Measurements from ENCODE around the gene PRKAG2.
"Not testable (repeated sequence)": the region's sequence is repeated elsewhere in the genome, so short reads cannot be mapped to it uniquely, and the experiment has no call there.

PRKAG2 gene

DNA sequence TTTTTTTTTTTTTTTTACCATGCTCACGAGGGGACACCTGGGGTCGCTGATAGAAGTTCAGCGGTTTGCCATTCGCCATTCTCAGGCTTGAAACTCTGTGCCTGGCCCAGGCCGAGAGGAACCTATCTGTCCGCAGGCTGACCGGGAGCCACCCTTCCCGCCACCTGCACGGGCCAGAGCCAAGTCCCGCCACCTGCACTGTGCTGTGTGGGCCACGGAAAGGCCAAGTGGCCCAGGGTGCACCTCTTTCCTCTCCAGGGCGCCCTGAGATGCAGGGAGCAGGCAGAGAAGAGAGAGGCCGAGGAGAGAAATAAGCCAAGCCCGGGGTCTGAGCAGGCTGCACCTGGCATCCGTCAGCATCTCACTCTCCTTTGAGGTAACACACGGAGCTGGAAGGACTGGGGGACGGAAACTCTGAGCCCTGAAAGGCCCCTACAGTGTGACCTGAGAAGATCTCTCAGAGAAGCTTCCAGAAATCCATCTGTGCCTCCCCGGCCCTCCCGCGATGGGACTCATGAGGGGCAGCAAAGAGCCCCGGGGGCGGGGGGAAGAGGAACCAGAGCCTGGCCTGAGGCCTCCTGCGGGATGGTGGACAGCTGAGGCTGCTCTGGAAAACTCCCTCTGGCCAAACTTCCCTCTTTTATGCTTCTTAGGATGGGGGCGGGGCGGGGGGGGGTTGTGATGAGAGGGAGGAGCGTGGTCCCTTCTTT lies 46.6 kb downstream of the PRKAG2 start:
- FAIRE-seq (no peak), DNase-seq (ENCODE audit: insufficient read length, low spot score) (no peak)
- TF ChIP-seq POLR2A (IDR thresholded peaks at IDR 0.05; ENCODE audit: low read depth, low read length) = no peak

GRCh38 chr7:151829707-151830106 lies 47.2 kb downstream of the PRKAG2 start:
- no peak for TF ChIP-seq POLR2A (IDR thresholded peaks at IDR 0.05; ENCODE audit: low read depth, low read length)
- FAIRE-seq = no peak
- DNase-seq (ENCODE audit: insufficient read length, low spot score) = no peak

GRCh38 chr7:151827620-151828019 lies 49.3 kb downstream of the PRKAG2 start:
- FAIRE-seq (no peak), DNase-seq (ENCODE audit: insufficient read length, low spot score) (no peak)
- TF ChIP-seq POLR2A (IDR thresholded peaks at IDR 0.05; ENCODE audit: low read depth, low read length) = no peak

DNA sequence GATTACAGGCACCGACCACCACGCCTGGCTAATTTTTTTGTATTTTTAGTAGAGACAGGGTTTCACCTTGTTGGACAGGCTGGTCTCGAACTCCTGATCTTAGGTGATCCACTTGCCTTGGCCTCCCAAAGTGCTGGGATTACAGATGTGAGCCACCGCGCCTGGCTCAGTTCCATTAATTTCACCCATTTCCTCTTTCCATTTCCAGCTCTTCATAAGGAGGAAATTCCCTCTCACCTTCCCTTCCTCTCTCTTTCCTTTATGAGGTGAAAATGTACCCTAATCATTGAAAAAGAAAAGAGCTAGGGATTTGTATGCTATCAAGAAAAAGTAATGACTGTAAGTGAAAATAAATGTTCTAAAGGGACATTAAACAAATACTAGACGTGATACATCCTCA lies 50.6 kb downstream of the PRKAG2 start:
- FAIRE-seq = not testable (repeated sequence)

DNA sequence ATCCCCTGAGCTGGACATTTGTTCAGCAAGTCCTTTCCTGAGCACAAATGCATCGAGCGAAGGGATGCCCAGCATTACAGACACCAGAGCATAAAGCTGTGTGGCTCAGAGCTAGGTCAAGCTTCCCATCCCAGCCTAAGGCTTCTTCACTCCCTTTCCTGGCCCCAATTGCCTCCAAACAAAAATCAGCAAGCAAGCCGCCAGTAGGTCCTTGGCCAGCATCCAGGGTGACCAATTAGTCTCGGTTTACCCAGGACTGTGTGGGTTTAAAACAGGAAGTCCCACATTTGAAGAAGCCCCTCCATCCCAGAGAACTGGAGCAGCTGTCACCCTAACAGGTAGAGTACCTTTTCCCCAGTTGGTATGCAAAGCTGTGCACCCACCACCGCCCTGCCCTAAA lies 51.2 kb downstream of the PRKAG2 start:
- FAIRE-seq (no peak), DNase-seq (ENCODE audit: insufficient read length, low spot score) (no peak)
- no peak for TF ChIP-seq POLR2A (IDR thresholded peaks at IDR 0.05; ENCODE audit: low read depth, low read length)

More for the DNA sequence above, 50.6 kb downstream of the PRKAG2 start:
- DNase-seq (ENCODE audit: insufficient read length, low spot score) = not testable (repeated sequence)

GRCh38 chr7:151824373-151824933 lies 52.5 kb downstream of the PRKAG2 start:
- DNase-seq (ENCODE audit: insufficient read length, low spot score) = no peak
- no peak for TF ChIP-seq POLR2A (IDR thresholded peaks at IDR 0.05; ENCODE audit: low read depth, low read length)
- no peak for FAIRE-seq

DNA sequence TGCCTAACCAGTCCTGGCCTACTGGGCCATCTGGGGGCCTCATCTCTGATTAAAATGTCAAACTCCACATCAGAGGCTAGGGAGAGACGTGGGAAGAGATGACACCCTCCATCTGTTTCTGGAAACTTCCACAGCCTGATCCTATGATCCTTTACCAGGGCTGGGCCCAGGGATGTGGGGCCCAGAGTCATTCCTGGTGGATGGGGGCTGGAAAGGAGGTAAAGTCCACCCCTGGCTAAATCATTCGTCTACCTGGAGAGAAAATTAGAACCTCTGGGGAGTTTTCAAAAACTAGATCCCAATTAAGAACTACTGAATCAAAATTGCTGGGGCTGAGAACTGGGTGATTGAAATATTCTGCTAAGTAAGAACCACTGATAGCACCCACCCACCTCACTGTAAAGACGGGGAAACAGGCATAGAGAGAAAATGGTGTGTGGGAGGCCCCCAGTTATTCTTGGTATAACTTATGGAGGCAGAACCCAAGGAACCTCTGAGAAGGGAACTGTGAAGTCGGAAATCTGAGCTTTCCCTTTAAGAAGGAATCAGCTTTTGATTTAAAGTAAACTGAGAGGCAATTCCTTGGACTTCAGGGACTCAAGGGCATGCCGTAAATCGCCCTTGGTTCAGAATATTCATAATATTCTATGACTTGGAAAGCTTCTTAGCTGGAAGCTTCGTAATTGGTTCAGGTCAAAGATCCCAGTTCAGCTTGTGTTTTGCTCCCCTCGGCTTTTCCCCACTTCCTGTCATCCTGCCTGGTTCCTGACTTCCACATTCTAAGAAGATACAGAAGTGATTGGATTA lies 53.1 kb downstream of the PRKAG2 start:
- FAIRE-seq (no peak), DNase-seq (ENCODE audit: insufficient read length, low spot score) (no peak)

DNA sequence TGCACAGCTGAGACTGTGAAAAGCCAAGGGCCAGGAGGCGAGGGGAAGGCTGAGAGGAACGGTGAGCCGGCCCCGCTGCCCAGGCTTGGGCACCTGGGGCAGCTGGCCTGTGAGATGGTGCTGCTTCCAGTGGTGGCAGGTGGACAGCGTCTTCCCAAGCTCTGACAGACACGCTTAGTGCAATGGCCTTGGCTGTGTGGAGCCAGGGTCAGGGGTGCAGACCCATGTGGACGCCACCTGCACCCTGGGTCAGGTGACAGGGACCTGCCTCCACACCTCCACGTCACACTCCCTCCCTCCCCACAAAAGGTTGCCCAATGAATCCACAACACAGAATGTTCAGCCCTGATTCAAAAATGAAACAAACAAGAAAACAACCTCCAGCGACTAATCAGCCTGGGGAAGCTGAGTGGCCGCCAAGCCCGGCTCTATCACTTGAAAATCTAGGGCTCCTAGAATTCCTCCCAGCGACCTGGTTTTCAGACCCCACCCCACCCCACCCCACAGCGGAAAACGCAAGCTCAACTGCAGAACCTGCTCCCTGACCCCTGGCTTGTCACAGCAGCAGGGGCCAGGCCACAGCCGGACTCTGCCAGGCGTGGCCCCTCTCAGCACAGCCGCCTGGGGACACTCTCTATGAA lies 54.3 kb downstream of the PRKAG2 start:
- no peak for TF ChIP-seq POLR2A (IDR thresholded peaks at IDR 0.05; ENCODE audit: low read depth, low read length)
- no peak for FAIRE-seq
- no peak for DNase-seq (ENCODE audit: insufficient read length, low spot score)

More for the DNA sequence above, 53.1 kb downstream of the PRKAG2 start:
- no peak for TF ChIP-seq POLR2A (IDR thresholded peaks at IDR 0.05; ENCODE audit: low read depth, low read length)

DNA sequence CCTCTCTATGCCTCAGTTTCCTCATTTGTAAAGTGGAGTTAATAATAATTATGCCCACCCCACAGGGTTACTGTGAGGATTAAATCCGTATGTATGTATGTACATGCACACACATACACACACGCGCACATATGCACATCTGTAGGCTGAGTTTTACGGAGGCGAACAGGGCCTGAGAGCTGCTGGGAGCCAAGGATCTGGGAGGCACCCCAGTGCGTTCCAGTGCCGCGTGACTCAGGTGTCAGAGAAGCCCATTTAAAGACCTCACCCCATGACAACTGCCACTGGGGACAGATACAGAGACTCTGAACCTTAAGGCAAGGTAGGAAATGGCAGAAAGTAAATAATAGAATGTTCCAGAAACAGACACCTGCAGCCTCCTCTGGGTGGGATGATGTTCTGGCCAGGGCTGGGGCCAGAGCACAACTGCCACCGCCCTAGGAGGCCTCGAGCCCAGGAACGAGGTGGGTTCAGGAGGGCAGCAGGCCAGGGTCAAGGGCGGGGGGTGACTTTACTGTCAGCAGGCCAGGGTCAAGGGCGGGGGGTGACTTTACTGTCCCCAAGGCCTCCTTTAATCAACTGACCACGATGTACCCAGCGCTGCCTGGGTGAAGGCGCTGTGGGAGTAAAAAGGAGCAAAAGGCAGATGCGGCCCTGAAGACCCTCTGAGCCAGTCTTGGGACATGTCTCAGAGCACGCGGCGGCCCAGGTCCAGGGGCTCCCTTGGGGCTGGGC lies 54.9 kb downstream of the PRKAG2 start:
- TF ChIP-seq POLR2A (IDR thresholded peaks at IDR 0.05; ENCODE audit: low read depth, low read length) = no peak
- FAIRE-seq (no peak), DNase-seq (ENCODE audit: insufficient read length, low spot score) (no peak)

GRCh38 chr7:151821226-151821625 lies 55.7 kb downstream of the PRKAG2 start:
- no peak for DNase-seq (ENCODE audit: insufficient read length, low spot score)
- FAIRE-seq = no peak
- TF ChIP-seq POLR2A (IDR thresholded peaks at IDR 0.05; ENCODE audit: low read depth, low read length) = no peak

GRCh38 chr7:151820491-151821105 lies 56.3 kb downstream of the PRKAG2 start:
- DNase-seq (ENCODE audit: insufficient read length, low spot score) = no peak
- no peak for TF ChIP-seq POLR2A (IDR thresholded peaks at IDR 0.05; ENCODE audit: low read depth, low read length)
- no peak for FAIRE-seq

DNA sequence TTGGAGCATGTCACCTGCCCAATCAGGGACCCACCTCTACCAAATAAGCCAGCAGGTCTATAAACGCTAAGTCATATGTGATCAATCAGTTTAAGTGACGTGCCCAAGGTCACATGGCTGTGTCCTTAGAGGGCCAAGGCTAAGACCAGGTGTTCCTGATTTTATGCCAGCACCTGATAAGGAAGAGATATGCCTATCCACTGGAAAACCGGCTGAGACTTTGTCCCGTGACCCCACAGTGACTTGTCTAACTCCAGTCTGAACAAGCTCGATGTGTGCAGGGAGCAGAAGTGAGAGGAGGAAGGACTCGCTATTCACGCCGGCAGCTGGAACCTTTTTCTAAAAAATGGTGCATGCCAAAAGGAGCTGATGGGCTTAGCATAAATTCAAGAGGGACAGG lies 57.0 kb downstream of the PRKAG2 start:
- DNase-seq (ENCODE audit: insufficient read length, low spot score) (no peak), FAIRE-seq (no peak)
- no peak for TF ChIP-seq POLR2A (IDR thresholded peaks at IDR 0.05; ENCODE audit: low read depth, low read length)

Measured in H54 (cell line).